Stimulated activated CD4-positive, alpha-beta T cell treated with anti-CD3 and anti-CD28 coated beads, Interleukin-15, amount 100 ng/mL, for 24 hours (primary cell): ENCODE measurements around the gene ABHD4.
"Not testable (repeated sequence)": the region's sequence is repeated elsewhere in the genome, so short reads cannot be mapped to it uniquely, and the experiment has no call there.

Source experiments
- DNase-seq: peaks from one replicate; pipeline ENCODE4 v3.0.0-alpha.2; 2020

ABHD4 gene

GRCh38 chr14:22630066-22630465, 32.0 kb downstream of the ABHD4 start:
- no peak for DNase-seq

GRCh38 chr14:22630486-22630885, 32.4 kb downstream of the ABHD4 start:
- no peak for DNase-seq

GRCh38 chr14:22634233-22634900, 36.3 kb downstream of the ABHD4 start:
- DNase-seq = no peak

GRCh38 chr14:22635980-22636379, 37.9 kb downstream of the ABHD4 start:
- DNase-seq = not testable (repeated sequence)

GRCh38 chr14:22640192-22640591, 42.1 kb downstream of the ABHD4 start:
- DNase-seq = no peak

- DNase-seq = no peak
Observed at GRCh38 chr14:22641846-22642245, 43.7 kb downstream of the ABHD4 start.

- no peak for DNase-seq
Observed at GRCh38 chr14:22644305-22644635, 46.2 kb downstream of the ABHD4 start, which contains the start of gene OR6J1. OR6J1 (minus strand) TSS chr14:22644352; CDS start chr14:22634811, 9,541 bp downstream.

GRCh38 chr14:22646570-22647254, 48.6 kb downstream of the ABHD4 start:
- no peak for DNase-seq

GRCh38 chr14:22648506-22648905, 50.4 kb downstream of the ABHD4 start:
- no peak for DNase-seq

- no peak for DNase-seq
Observed at GRCh38 chr14:22650046-22650739, 52.1 kb downstream of the ABHD4 start.

- peak; percentile 10 for DNase-seq
Observed at GRCh38 chr14:22650960-22651521, 52.9 kb downstream of the ABHD4 start.

- no peak for DNase-seq
Observed at GRCh38 chr14:22651586-22651985, 53.5 kb downstream of the ABHD4 start.

- peak; percentile 66 for DNase-seq
Observed at GRCh38 chr14:22653012-22653621, 55.0 kb downstream of the ABHD4 start.

- no peak for DNase-seq
Observed at GRCh38 chr14:22656226-22656625, 58.1 kb downstream of the ABHD4 start.

- no peak for DNase-seq
Observed at GRCh38 chr14:22656945-22657731, 59.0 kb downstream of the ABHD4 start.

GRCh38 chr14:22657861-22658260, 59.8 kb downstream of the ABHD4 start:
- DNase-seq = no peak

GRCh38 chr14:22658946-22659345, 60.8 kb downstream of the ABHD4 start:
- DNase-seq = no peak

- DNase-seq = no peak
Observed at GRCh38 chr14:22660654-22661053, 62.6 kb downstream of the ABHD4 start.
